ENCODE measurements around the gene UBR1. TPM values are rescaled to one million over a fixed set of nuclear protein-coding genes. Genes with fewer than 3 reads are reported as not detected.
"Not testable (repeated sequence)": the region's sequence is repeated elsewhere in the genome, so short reads cannot be mapped to it uniquely, and the experiment has no call there.

The UBR1 gene
- total RNA-seq, 3 donors from 2014 or later: 33.0 to 52.5 (median 48.5) TPM

DNA sequence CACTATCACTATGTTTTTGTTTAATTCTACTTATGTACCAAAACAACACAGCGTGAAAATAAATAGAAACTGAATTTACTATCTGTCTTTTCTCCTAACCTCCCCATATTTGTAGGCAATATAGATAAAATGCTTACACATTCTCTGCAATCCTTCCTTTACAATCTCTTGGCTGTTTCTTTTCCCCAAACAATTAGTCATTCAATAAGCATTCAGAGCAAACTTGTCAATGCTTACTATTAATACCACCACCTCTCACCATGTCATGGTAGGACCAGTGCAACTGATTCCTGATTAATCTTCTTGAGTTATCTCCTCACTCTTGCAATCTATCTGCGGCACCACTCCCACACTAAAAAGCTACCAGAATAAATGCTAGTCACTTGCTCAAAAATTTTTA, 111.3 kb downstream of the UBR1 start:
- Histone ChIP-seq H3K36me3 (no peaks in the 10 kb centered on the region), H3K27me3 (no peaks in the 10 kb centered on the region), H3K4me3 (no peak overlapping the region), H3K27ac (no peak overlapping the region), H3K4me1 (no peaks in the 10 kb centered on the region), H3K9me3 (no peaks in the 10 kb centered on the region)
- TF ChIP-seq POLR2A (IDR thresholded peaks at IDR 0.05): no peak
- no peak for TF ChIP-seq POLR2AphosphoS5 (IDR thresholded peaks at IDR 0.05)
- TF ChIP-seq, protein P1, sequence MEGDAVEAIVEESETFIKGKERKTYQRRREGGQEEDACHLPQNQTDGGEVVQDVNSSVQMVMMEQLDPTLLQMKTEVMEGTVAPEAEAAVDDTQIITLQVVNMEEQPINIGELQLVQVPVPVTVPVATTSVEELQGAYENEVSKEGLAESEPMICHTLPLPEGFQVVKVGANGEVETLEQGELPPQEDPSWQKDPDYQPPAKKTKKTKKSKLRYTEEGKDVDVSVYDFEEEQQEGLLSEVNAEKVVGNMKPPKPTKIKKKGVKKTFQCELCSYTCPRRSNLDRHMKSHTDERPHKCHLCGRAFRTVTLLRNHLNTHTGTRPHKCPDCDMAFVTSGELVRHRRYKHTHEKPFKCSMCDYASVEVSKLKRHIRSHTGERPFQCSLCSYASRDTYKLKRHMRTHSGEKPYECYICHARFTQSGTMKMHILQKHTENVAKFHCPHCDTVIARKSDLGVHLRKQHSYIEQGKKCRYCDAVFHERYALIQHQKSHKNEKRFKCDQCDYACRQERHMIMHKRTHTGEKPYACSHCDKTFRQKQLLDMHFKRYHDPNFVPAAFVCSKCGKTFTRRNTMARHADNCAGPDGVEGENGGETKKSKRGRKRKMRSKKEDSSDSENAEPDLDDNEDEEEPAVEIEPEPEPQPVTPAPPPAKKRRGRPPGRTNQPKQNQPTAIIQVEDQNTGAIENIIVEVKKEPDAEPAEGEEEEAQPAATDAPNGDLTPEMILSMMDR (IDR thresholded peaks at IDR 0.05): no peak
- intact Hi-C loops (cut with DNase I; ENCODE audit: low total_unique reads): no loop called here
- no peak for DNase-seq (ENCODE audit: low spot score in 2 of 2)

DNA sequence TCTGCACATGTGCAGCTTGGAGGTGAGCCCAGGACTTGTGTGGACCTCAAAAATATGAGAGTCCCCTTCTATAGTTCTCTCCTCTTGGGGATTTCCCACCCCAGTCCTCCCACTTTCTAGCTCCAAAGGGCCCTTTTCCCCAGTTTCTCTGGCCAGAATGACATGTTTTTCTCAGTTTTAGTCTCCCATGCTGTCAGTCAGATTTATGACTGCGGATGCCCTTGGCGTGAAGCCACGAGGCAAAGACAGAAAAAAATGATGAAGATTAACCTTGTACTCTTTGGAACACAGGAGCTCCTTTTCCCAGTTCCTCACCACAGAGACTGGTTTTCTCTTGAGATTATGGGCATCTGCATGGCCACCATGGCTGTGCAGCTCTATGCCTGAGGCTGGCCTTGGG, 113.2 kb downstream of the UBR1 start:
- H3K9me3 ChIP-seq: no peaks in the 10 kb centered on the region
- no peaks in the 10 kb centered on the region for H3K36me3 ChIP-seq
- H3K27ac ChIP-seq: no peak overlapping the region
- H3K4me3 ChIP-seq: no peak overlapping the region
- DNase-seq (ENCODE audit: low spot score in 2 of 2): no peak
- TF ChIP-seq POLR2AphosphoS5 (IDR thresholded peaks at IDR 0.05): no peak
- TF ChIP-seq, protein P1 (IDR thresholded peaks at IDR 0.05): no peak
- TF ChIP-seq POLR2A (IDR thresholded peaks at IDR 0.05): no peak
- no peaks in the 10 kb centered on the region for H3K4me1 ChIP-seq
- no peaks in the 10 kb centered on the region for H3K27me3 ChIP-seq
- intact Hi-C loops (cut with DNase I; ENCODE audit: low total_unique reads): no loop called here

DNA sequence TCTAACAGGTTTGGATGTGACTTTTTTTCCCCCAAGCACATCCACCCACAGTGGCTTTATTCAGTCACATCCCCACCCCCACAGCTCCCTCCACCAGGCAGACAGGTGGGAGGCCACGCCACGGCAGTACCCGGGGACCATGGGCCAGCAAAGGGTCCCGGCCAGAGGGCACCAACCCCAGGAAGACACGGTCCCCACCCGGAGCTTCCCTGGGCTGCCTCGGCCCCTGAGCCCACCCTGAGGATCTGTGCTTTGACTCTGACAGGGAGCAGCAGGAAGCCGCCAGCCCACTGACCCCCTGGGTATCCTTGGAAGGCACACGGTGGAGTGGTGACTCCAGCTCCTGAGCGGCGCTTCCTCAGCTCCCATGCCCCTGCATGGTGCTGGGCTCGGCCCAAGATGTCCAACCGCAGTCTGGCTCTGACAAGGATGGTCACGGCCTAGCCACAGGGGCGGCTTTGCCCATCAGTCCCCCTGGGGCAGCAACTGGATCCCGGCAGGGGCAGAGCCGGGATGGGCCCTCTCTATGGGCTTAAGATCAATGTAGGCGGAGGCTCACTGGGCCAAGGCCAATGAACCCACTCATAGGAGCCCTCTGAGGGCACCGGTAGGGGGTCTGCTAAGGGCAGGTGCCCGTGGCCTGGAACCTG, 119.0 kb downstream of the UBR1 start:
- intact Hi-C loops (cut with DNase I; ENCODE audit: low total_unique reads): no loop called here
- no peaks in the 10 kb centered on the region for H3K9me3 ChIP-seq
- H3K27ac ChIP-seq: no peak overlapping the region
- H3K4me1 ChIP-seq: no peaks in the 10 kb centered on the region
- H3K4me3 ChIP-seq: no peak overlapping the region
- TF ChIP-seq POLR2A (IDR thresholded peaks at IDR 0.05) (no peak), POLR2AphosphoS5 (IDR thresholded peaks at IDR 0.05) (no peak)
- TF ChIP-seq, protein P1 (IDR thresholded peaks at IDR 0.05): no peak
- DNase-seq (ENCODE audit: low spot score in 2 of 2): no peak
- no peaks in the 10 kb centered on the region for H3K27me3 ChIP-seq
- H3K36me3 ChIP-seq: no peaks in the 10 kb centered on the region

DNA sequence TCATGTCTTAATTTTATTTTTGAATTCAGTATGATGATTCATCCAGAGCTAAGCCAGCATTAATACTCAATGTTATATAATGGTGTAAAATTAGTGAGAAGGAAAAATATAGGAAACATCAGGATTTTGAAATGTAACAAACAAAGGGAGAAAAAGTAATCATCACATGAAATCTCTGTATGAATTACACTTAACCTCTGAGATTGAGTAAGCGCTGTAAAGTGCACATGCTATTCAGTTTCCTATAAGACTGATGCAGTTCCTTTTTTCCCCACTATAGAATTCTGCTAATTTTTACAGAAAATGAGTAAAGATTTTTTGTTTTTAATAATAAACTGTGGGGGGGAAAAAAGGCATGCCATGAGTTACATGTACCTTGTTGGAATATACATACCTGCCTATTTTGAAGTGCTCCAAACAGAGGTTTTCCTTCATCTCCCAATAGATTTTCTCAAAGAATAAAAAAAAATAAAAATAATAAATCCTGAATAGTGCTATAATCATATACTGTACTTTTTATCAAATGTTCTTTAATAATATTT, 121.3 kb downstream of the UBR1 start:
- H3K4me1 ChIP-seq: no peaks in the 10 kb centered on the region
- TF ChIP-seq POLR2AphosphoS5 (IDR thresholded peaks at IDR 0.05): no peak
- TF ChIP-seq POLR2A (IDR thresholded peaks at IDR 0.05): no peak
- TF ChIP-seq, protein P1 (IDR thresholded peaks at IDR 0.05): no peak
- H3K9me3 ChIP-seq: no peaks in the 10 kb centered on the region
- H3K4me3 ChIP-seq: no peak overlapping the region
- no peaks in the 10 kb centered on the region for H3K27me3 ChIP-seq
- DNase-seq (ENCODE audit: low spot score in 2 of 2): no peak
- no peak overlapping the region for H3K27ac ChIP-seq
- intact Hi-C loops (cut with DNase I; ENCODE audit: low total_unique reads): no loop called here
- no peaks in the 10 kb centered on the region for H3K36me3 ChIP-seq

DNA sequence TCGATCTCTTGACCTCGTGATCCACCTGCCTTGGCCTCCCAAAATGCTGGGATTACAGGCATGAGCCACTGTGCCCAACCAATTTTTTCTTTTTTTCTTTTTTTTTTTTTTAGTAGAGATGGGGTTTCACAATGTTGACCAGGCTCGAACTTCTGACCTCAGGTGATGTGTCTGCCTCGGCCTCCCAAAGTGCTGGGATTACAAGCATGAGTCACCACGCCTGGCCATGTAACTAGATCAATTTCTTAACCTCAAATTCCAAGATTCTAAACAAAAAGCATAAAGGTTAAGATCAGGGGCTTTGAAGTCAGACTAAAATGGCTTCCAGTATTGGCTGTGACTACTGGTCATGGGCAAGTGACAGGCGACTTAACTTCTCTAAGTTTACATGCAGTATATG, 126.7 kb downstream of the UBR1 start:
- H3K4me1 ChIP-seq; H3K9me3 ChIP-seq; DNase-seq (ENCODE audit: low spot score in 2 of 2); H3K4me3 ChIP-seq; H3K27me3 ChIP-seq; H3K36me3 ChIP-seq; H3K27ac ChIP-seq; intact Hi-C loops (cut with DNase I; ENCODE audit: low total_unique reads): not testable (repeated sequence)
